WERI-Rb-1 (cell line): ENCODE results near the gene GALR1.
A peak's percentile ranks its signal among the peaks of the same experiment; 100 is the strongest.

ENCODE experiments used
- DNase-seq: peaks from one replicate; pipeline ENCODE4 v3.0.0-alpha.2; 2020
- H3K27ac ChIP-seq: fragments of 250-450 bp; sonication (Bioruptor Pico); 2 replicates; pipeline ENCODE4 v1.5.1; 2020; ENCODE audit warnings: mild to moderate bottlenecking, moderate library complexity
- H3K27me3 ChIP-seq: fragments of 250-450 bp; sonication (Bioruptor Pico); 2 replicates; pipeline ENCODE4 v1.5.1; 2021; ENCODE audit warnings: mild to moderate bottlenecking, low read depth, moderate library complexity; ENCODE audit not compliant: insufficient read depth, severe bottlenecking
- H3K36me3 ChIP-seq: fragments of 250-450 bp; sonication (Bioruptor Pico); 2 replicates; pipeline ENCODE4 v1.5.1; 2020; ENCODE audit warnings: mild to moderate bottlenecking, moderate library complexity
- H3K4me3 ChIP-seq: 2 replicates; pipeline ENCODE4 v1.5.1; 2011; ENCODE audit warnings: low read depth, mild to moderate bottlenecking, control low read depth, low read length
- H3K9me3 ChIP-seq: fragments of 250-450 bp; sonication (Bioruptor Pico); 2 replicates; pipeline ENCODE4 v1.5.1; 2021; ENCODE audit warnings: mild to moderate bottlenecking, moderate library complexity; ENCODE audit not compliant: severe bottlenecking
- TF ChIP-seq, protein P1 (sequence below): IDR thresholded peaks from 2 replicates; pipeline ENCODE4 v1.5.1; 2011; ENCODE audit warnings: low read depth, mild to moderate bottlenecking, control low read depth, inconsistent platforms, low read length

The GALR1 gene

DNA sequence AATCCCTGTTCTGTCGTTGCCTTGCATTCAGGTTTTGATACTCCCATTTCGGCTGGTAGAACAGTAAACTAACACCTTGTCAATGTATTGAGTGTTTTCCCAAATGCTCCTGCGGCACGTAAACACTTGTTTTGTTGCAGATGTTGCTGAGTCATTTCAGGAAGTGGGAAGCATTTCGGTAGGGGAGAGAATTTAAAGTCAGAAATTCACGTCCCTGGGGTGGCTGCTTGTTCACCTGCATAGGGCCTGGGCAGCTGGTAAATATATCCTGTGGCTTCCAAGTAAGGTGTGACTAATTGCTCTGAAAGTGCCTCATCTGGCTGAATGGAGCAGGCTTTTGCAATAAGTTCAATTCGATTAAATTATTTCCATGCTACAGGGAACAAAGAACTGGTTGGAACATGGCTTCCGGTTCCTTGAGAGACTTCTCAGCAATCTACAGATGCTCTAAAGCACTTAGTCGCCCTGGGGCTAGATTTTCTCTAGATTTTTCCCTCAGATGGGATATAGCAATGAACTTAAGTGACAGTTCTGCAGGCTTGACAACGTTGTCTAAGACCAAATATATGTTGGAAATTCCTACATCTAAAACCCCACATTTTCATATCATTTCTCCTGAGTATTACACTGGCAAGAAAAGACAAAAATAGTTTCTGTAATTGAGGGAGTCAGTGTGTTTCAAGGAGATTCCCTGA is 5.2 kb downstream of the GALR1 start:
- TF ChIP-seq, protein P1, sequence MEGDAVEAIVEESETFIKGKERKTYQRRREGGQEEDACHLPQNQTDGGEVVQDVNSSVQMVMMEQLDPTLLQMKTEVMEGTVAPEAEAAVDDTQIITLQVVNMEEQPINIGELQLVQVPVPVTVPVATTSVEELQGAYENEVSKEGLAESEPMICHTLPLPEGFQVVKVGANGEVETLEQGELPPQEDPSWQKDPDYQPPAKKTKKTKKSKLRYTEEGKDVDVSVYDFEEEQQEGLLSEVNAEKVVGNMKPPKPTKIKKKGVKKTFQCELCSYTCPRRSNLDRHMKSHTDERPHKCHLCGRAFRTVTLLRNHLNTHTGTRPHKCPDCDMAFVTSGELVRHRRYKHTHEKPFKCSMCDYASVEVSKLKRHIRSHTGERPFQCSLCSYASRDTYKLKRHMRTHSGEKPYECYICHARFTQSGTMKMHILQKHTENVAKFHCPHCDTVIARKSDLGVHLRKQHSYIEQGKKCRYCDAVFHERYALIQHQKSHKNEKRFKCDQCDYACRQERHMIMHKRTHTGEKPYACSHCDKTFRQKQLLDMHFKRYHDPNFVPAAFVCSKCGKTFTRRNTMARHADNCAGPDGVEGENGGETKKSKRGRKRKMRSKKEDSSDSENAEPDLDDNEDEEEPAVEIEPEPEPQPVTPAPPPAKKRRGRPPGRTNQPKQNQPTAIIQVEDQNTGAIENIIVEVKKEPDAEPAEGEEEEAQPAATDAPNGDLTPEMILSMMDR: no peak
- Histone ChIP-seq H3K27ac (no peak overlapping the region), H3K4me3 (no peak overlapping the region), H3K9me3 (peaks cover 21% of the 10 kb centered on the region), H3K27me3 (peaks cover 11% of the 10 kb centered on the region), H3K36me3 (no peaks in the 10 kb centered on the region)
- no peak for DNase-seq

DNA sequence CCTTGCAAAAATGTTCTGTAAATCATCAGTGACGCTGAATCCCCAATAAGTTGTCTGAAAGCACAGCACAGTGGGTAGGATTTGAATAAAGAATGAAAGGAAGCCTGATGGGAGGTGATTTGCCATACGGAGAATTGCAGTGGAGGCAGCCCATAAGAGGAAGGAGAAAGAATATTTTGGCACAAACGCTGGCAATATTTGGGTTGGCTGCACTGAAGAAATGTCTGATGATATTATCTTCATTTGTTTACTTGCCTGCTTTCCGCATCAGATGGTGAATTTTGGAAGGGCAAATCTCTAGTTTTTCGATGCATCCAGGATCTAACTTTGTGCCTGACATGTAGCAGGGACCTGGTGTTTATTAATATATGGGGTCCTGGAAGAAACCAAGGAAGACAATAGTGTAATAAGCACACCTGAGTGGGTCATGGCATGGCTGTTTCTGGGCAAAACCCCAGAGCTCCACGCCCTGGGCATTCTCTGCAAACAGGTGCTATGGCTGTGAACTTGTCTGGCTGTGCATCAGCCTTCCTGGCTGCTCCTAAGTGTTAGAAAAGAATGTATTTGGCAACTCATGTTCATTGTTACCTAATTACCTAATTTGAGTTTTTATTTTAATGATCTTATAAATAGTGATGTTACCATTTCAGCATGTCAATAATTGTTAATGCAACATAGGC is 5.9 kb downstream of the GALR1 start:
- Histone ChIP-seq H3K36me3 (no peaks in the 10 kb centered on the region), H3K9me3 (peaks cover 18% of the 10 kb centered on the region), H3K27ac (no peak overlapping the region), H3K27me3 (peaks cover 3% of the 10 kb centered on the region), H3K4me3 (no peak overlapping the region)
- DNase-seq: no peak
- TF ChIP-seq, protein P1: no peak

DNA sequence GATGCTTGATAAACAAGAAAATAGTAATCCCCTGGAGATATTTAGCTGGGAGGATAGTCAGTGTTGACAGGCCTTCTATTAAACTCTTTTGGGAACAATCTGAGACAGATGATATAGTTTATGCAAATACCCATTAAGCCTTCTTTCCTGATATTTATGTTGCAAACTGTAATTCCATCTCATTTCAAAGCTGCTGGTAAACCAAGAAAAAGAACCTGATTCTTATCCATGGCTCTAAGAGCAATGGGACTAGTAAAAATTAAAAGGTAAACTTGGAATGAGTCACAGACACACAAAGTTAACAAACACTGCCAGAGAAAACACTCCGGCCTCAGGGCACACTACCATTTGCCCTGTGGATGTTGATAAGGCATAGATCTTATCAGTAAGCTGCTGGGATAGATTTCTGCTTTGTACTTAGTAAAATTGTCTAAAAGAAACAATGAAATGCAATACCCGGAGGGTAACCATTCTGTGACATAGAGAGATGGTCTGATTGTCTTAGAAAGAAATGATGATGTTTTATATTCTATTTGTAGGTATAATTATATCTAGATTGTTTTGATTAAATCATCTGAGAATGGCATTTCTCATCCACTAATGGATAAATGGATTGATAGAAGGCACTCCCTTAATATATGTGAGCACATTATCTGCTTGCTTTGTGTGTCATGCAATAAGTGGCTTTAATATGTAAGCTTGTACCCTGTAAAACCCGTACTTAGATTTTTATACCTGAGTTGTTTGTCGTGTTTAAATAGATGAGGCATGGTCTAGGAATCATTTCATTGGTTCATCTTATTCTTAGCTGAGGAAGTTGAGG is 13.2 kb downstream of the GALR1 start:
- Histone ChIP-seq H3K27ac (no peak overlapping the region), H3K27me3 (no peaks in the 10 kb centered on the region), H3K36me3 (no peaks in the 10 kb centered on the region), H3K4me3 (no peak overlapping the region), H3K9me3 (peaks cover 2% of the 10 kb centered on the region)
- TF ChIP-seq, protein P1: no peak
- DNase-seq: no peak

DNA sequence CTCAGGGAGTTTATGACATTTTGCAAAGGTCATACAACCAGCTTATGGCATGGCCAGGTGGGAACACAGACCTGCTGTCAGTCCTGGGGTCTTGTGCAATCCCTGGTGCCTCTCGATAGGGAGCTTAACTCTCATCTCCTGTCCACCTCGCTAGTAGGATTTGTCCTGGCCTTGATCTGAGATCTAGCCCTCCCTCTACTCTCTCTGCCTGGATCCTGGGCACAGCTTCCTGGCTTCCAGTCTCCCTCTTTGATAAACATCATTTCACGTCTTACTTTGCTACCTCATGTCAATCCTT is 13.8 kb downstream of the GALR1 start:
- H3K36me3 ChIP-seq: no peaks in the 10 kb centered on the region
- TF ChIP-seq, protein P1: no peak
- DNase-seq: peak; percentile 54
- no peak overlapping the region for H3K27ac ChIP-seq
- H3K9me3 ChIP-seq: no peaks in the 10 kb centered on the region
- H3K4me3 ChIP-seq: no peak overlapping the region
- no peaks in the 10 kb centered on the region for H3K27me3 ChIP-seq

DNA sequence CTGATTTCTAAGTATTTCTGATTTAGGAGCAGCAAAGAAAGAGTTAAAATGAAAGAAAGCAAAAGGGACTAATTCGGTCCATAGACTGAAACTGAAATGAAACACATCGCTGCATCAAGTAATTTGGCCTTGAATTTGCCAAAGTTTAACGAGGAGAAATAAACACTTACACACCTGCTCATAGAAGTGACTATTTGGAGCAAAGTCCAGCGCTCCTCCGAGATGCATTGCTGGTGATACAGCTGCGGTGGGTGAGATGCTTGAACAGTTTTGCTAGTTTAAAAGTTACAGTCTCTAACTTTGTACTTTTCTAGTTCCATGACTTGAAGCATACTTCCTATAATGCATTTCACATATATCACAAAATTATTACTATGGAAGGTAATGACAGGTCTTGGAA is 18.3 kb downstream of the GALR1 start:
- Histone ChIP-seq H3K9me3 (no peaks in the 10 kb centered on the region), H3K27ac (no peak overlapping the region), H3K36me3 (no peaks in the 10 kb centered on the region), H3K4me3 (no peak overlapping the region), H3K27me3 (no peaks in the 10 kb centered on the region)
- DNase-seq: no peak
- TF ChIP-seq, protein P1: no peak
